Measurements from ENCODE around the gene C7orf57. TPM values are rescaled to one million over a fixed set of nuclear protein-coding genes. Genes with fewer than 3 reads are reported as not detected.

Gene C7orf57
- total and polyA plus RNA-seq, 12 donors: 0.24 TPM; not detected in 11

- H3K36me3 ChIP-seq: peaks cover 0 to 22% (median 0%) of the 10 kb centered on the region in 9 donors
- TF ChIP-seq, protein P1, sequence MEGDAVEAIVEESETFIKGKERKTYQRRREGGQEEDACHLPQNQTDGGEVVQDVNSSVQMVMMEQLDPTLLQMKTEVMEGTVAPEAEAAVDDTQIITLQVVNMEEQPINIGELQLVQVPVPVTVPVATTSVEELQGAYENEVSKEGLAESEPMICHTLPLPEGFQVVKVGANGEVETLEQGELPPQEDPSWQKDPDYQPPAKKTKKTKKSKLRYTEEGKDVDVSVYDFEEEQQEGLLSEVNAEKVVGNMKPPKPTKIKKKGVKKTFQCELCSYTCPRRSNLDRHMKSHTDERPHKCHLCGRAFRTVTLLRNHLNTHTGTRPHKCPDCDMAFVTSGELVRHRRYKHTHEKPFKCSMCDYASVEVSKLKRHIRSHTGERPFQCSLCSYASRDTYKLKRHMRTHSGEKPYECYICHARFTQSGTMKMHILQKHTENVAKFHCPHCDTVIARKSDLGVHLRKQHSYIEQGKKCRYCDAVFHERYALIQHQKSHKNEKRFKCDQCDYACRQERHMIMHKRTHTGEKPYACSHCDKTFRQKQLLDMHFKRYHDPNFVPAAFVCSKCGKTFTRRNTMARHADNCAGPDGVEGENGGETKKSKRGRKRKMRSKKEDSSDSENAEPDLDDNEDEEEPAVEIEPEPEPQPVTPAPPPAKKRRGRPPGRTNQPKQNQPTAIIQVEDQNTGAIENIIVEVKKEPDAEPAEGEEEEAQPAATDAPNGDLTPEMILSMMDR (IDR thresholded peaks at IDR 0.05): no peak
- no peak overlapping the region for H3K4me3 ChIP-seq
- H3K27ac ChIP-seq: peak overlapping the region in 8 of 10 donors; percentile 47 to 98 (median 96)
- H3K9me3 ChIP-seq: no peaks in the 10 kb centered on the region
- H3K4me1 ChIP-seq: peaks cover 2 to 87% (median 59%) of the 10 kb centered on the region in 9 donors
- DNase-seq (no peak), ATAC-seq (no peak)
- 80 to 90% methylated on average over 7 of the region's 7 CpGs for WGBS, 2 donors
- no peaks in the 10 kb centered on the region for H3K27me3 ChIP-seq
- intact Hi-C loops (cut with DNase I): loop anchor here in 4 of 10 donors (5.0 kb wide), 4 partner anchors 50 to 110 kb away; partner anchors contain the start of genes C7orf57 (in 2 of the 4) and HUS1 (in 2 of the 4)
These were observed 52.0 kb downstream of the C7orf57 start for GRCh38 chr7:48087349-48087748.

DNA sequence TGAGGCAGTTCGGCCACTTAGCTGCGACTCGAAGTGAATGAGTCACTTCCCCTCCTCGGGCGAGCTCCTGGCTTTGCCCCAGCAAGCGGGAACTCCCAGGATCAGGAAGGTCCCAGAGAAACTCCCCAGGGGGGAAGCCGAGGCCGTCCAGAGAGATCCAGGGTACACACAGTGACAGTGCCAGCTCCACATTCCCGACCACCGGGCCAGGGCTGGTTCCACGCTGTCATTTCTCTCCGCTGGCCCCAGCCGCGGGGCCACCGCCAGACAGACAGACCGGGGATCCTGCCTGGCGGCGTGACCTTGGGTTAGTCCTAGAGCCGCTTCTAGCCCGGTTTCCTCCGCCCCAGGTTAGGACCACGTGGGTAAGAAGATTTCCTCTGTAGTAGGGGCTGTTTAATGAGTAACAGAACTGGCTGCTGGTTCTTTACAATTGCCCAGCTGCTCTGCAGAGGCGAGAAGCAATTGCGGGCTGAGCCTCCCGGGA is 53.3 kb downstream of the C7orf57 start:
- Histone ChIP-seq H3K36me3 (peaks cover 0 to 34% (median 0%) of the 10 kb centered on the region in 9 donors), H3K4me3 (peak overlapping the region; percentile 62 to 93 (median 82)), H3K27me3 (no peaks in the 10 kb centered on the region), H3K27ac (peak overlapping the region; percentile 31 to 99 (median 96)), H3K9me3 (no peaks in the 10 kb centered on the region), H3K4me1 (peaks cover 2 to 86% (median 55%) of the 10 kb centered on the region in 9 donors)
- 0% methylated on average over 25 of the region's 25 CpGs for WGBS, 2 donors
- TF ChIP-seq, protein P1 (IDR thresholded peaks at IDR 0.05): no peak
- DNase-seq (peak; percentile 89 to 90), ATAC-seq (peak; percentile 55 to 89 (median 83))
- intact Hi-C loops (cut with DNase I): loop anchor here in 5 of 10 donors (2.0 to 5.0 kb wide), 5 partner anchors 51 to 111 kb away; partner anchors contain the start of genes C7orf57 (in 3 of the 5) and HUS1 (in 2 of the 5)

DNA sequence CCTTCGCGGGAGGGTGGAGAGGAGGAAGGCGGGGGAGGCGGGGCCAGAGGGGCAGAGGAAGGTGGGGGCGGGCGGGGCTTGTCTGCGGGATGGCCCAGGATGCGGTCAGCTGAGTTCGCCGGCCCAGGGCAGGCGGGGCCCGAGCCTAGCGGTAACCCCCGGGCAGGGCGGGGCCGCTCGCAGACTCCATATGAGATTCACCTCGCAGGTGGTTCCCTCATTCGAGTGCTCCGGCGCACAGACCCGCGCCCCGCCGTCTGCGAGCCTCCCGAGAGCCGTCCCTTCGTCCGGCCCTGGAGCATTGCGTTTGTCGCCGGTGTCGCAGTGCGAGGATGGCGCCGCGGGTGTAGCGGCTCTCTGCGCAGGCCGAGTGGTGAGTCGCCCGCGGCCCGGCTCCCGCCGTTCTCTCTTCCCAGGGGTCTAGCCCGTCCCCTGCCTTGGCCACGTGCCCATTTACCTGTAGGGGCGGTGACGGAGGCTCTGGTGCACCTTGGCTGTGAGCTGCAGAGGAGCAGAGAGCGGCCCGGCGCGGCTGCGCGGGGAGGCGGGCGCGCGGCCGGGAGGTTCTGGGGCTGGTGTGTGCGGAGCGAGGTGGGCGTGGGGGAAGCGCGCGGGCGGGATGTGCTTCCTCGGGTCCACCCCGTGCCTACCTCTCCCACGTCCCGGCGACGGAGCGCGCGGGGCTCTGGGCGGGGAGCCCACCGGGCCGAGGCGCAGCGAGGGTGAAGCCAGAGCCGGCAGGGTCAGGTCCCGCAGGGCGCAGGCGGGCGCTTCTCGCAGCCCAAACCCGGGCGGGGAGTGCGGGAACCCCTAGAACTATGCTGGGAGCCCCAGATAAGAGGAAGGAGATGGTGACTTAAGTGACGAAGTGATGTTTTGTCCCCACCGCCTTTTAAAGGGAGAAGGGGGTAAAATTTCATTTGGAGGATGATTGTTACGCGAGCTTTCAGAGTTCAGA is 54.0 kb downstream of the C7orf57 start, which contains the start of gene UPP1:
TSS of gene UPP1 (plus strand) at position 220 of the 958 bp plus-strand sequence. CDS start 5,519 bp downstream, outside the sequence.
- TF ChIP-seq, protein P1 (IDR thresholded peaks at IDR 0.05): no peak
- peak within 1 kb of the TSS; percentile 31 to 99 (median 96) for H3K27ac ChIP-seq
- 3 to 5% methylated on average over 92 to 96 of the region's 96 CpGs for WGBS, 2 donors
- DNase-seq (peak; percentile 90 to 93), ATAC-seq (peak; percentile 90 to 96 (median 92))
- peak within 1 kb of the TSS; percentile 62 to 93 (median 82) for H3K4me3 ChIP-seq
- no peaks in the 10 kb centered on the region for H3K27me3 ChIP-seq
- no peaks in the 10 kb centered on the region for H3K9me3 ChIP-seq
- peaks cover 0 to 42% (median 0%) of the 10 kb centered on the region in 9 donors for H3K36me3 ChIP-seq
- peaks cover 2 to 86% (median 49%) of the 10 kb centered on the region in 9 donors for H3K4me1 ChIP-seq
- intact Hi-C loops (cut with DNase I): loop anchor here in 6 of 10 donors (2.0 to 10.0 kb wide), 6 partner anchors 52 to 112 kb away; partner anchors contain the start of genes C7orf57 (in 5 of the 6) and HUS1 (in 2 of the 6)

Measured in heart right ventricle (tissue), 16 donors.